ENCODE results near the gene MARCKS. TPM values are rescaled to one million over a fixed set of nuclear protein-coding genes. Genes with fewer than 3 reads are reported as not detected.

The MARCKS gene
- total and polyA plus RNA-seq, 7 experiments from 2014 or later = 0.05 to 31.6 (median 4.7) TPM; not detected in 2

GRCh38 chr6:113848280-113848679 is 8.9 kb upstream of the MARCKS start:
- ATAC-seq = no peak
- intact Hi-C loops (cut with micrococcal nuclease) = no loop called here
- ChIA-PET CTCF (no interaction called here), POLR2A (no interaction called here)
- H3K9me3 ChIP-seq (ENCODE audit: control insufficient read depth in 2 of 3, low read length in 3 of 3) = no peaks in the 10 kb centered on the region
- no peak overlapping the region for H3K27ac ChIP-seq (ENCODE audit: low read depth, low read length)
- Mint-ChIP-seq H3K4me1 (no peaks in the 10 kb centered on the region), H3K36me3 (no peaks in the 10 kb centered on the region), H3K4me3 (no peak overlapping the region), H3K27ac (no peak overlapping the region), H3K9me3 (peaks cover 0 to 4% (median 0%) of the 10 kb centered on the region in 11 donors), H3K27me3 (peaks cover 37 to 61% (median 49%) of the 10 kb centered on the region in 5 donors)
- H3K36me3 ChIP-seq (ENCODE audit: control insufficient read depth in 2 of 3, insufficient read depth in 3 of 3, low read length in 3 of 3) = no peaks in the 10 kb centered on the region
- DNase-seq = no peak
- no peak overlapping the region for H3K4me3 ChIP-seq (ENCODE audit: low read length)
- H3K27me3 ChIP-seq (ENCODE audit: control insufficient read depth in 2 of 2, insufficient read depth in 2 of 2, low read length in 2 of 2) = peaks cover 0 to 3% of the 10 kb centered on the region in 2 donors
- H3K4me1 ChIP-seq (ENCODE audit: control insufficient read depth in 2 of 2, insufficient read depth in 2 of 2, low read length in 2 of 2) = no peaks in the 10 kb centered on the region

DNA sequence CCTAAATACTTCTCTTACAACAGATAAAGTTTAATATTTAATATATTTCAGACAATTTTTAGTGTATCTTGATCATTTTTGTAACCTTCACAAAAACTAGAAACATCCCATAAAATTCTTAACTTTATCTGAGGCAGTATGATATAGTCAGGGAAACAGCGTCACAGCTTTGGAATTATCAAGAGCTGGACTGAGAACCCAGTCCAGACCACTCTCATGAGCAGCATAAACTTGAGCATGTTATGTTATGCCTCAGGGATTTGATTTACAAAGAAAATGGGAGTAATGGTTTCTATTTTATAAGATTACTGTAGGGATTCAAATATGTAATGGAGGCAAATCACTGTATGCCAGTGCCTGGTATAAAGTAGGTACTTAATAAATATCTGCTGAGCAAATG is 8.3 kb upstream of the MARCKS start:
- CTCF ChIA-PET = no interaction called here

GRCh38 chr6:113853252-113853651 is 3.9 kb upstream of the MARCKS start:
- ATAC-seq (no peak), DNase-seq (no peak)
- intact Hi-C loops (cut with micrococcal nuclease) = no loop called here
- peaks cover 0 to 3% (median 0%) of the 10 kb centered on the region in 5 donors for H3K36me3 Mint-ChIP-seq
- H3K9me3 Mint-ChIP-seq = peaks cover 0 to 11% (median 0%) of the 10 kb centered on the region in 11 donors
- H3K4me3 Mint-ChIP-seq = no peak overlapping the region
- ChIA-PET POLR2A (no interaction called here), CTCF (no interaction called here)
- H3K4me1 Mint-ChIP-seq = peaks cover 0 to 10% (median 0%) of the 10 kb centered on the region in 7 donors
- H3K27me3 Mint-ChIP-seq = peaks cover 34 to 46% (median 40%) of the 10 kb centered on the region in 5 donors
- H3K4me3 ChIP-seq (ENCODE audit: low read length) = no peak overlapping the region
- H3K27me3 ChIP-seq (ENCODE audit: control insufficient read depth in 2 of 2, insufficient read depth in 2 of 2, low read length in 2 of 2) = peaks cover 12 to 33% of the 10 kb centered on the region in 2 donors
- H3K27ac Mint-ChIP-seq = no peak overlapping the region
- no peaks in the 10 kb centered on the region for H3K9me3 ChIP-seq (ENCODE audit: control insufficient read depth in 2 of 3, low read length in 3 of 3)
- H3K4me1 ChIP-seq (ENCODE audit: control insufficient read depth in 2 of 2, insufficient read depth in 2 of 2, low read length in 2 of 2) = peaks cover 10 to 30% of the 10 kb centered on the region in 2 donors
- no peaks in the 10 kb centered on the region for H3K36me3 ChIP-seq (ENCODE audit: control insufficient read depth in 2 of 3, insufficient read depth in 3 of 3, low read length in 3 of 3)
- no peak overlapping the region for H3K27ac ChIP-seq (ENCODE audit: low read depth, low read length)

More for the DNA sequence above, 8.3 kb upstream of the MARCKS start:
- peaks cover 43 to 65% (median 53%) of the 10 kb centered on the region in 5 donors for H3K27me3 Mint-ChIP-seq
- H3K27ac Mint-ChIP-seq = no peak overlapping the region
- DNase-seq (no peak), ATAC-seq (no peak)
- intact Hi-C loops (cut with micrococcal nuclease) = no loop called here
- H3K36me3 Mint-ChIP-seq = no peaks in the 10 kb centered on the region
- POLR2A ChIA-PET = no interaction called here
- no peaks in the 10 kb centered on the region for H3K27me3 ChIP-seq (ENCODE audit: control insufficient read depth in 2 of 2, insufficient read depth in 2 of 2, low read length in 2 of 2)
- no peaks in the 10 kb centered on the region for H3K9me3 ChIP-seq (ENCODE audit: control insufficient read depth in 2 of 3, low read length in 3 of 3)
- H3K36me3 ChIP-seq (ENCODE audit: control insufficient read depth in 2 of 3, insufficient read depth in 3 of 3, low read length in 3 of 3) = no peaks in the 10 kb centered on the region
- H3K27ac ChIP-seq (ENCODE audit: low read depth, low read length) = no peak overlapping the region
- H3K4me1 ChIP-seq (ENCODE audit: control insufficient read depth in 2 of 2, insufficient read depth in 2 of 2, low read length in 2 of 2) = no peaks in the 10 kb centered on the region
- H3K4me1 Mint-ChIP-seq = no peaks in the 10 kb centered on the region
- no peak overlapping the region for H3K4me3 ChIP-seq (ENCODE audit: low read length)
- peaks cover 0 to 4% (median 0%) of the 10 kb centered on the region in 11 donors for H3K9me3 Mint-ChIP-seq
- no peak overlapping the region for H3K4me3 Mint-ChIP-seq

- DNase-seq = peak in 5 of 9 donors; percentile 0 to 38 (median 8)
- ATAC-seq = peak; percentile 28
- POLR2A ChIA-PET = no interaction called here
Measured at GRCh38 chr6:113854531-113855499, 2.3 kb upstream of the MARCKS start.

DNA sequence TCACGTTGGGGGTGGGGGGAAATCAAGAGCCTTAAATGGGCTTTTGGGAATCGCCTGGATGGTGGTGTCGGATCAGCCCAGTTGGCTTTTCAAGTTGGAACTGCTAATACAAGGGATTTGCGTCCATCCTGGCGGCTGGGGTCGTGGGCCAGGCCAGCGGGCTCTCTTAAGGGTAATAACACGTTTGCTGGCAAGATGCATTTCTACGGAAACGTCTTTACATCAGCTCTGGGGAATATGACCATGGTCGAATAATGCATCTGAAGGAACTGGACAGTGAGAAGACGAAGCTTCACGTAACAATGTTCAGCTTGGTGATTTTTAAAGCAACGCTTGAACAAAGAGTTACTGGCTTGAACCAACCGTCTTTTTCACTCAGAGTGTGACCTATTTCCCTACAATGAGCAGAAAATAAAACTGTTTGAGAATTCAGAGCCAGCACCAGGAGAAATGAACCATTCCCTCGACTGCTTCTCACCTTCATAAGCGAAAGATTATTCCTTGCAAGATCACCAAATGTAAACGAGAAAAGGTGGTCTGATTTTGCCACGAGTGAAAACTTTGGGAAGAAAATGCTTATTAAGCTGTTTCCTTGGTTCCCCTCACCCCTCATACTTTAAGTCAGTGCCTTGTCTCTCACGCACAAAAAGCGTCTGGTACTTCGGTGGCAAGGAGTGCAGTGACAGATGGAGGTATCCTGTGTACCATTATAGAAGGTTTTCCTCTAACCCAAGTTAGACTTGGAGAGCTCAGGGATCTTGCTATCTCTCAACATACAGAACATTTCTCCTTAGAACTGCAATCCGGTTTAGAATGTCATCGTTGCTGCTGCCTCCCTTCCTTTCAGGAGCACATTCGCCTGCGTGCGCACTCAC is 1.4 kb upstream of the MARCKS start:
- ChIA-PET CTCF (no interaction called here), POLR2A (no interaction called here)
- Mint-ChIP-seq H3K4me3 (no peak overlapping the region), H3K4me1 (peaks cover 3 to 14% (median 7%) of the 10 kb centered on the region in 7 donors), H3K27me3 (peaks cover 34 to 40% (median 37%) of the 10 kb centered on the region in 5 donors), H3K36me3 (peaks cover 0 to 6% (median 2%) of the 10 kb centered on the region in 5 donors), H3K9me3 (peaks cover 0 to 14% (median 3%) of the 10 kb centered on the region in 11 donors), H3K27ac (peak overlapping the region in 2 of 9 donors; percentile 15 to 27)
- Histone ChIP-seq H3K4me3 (ENCODE audit: low read length) (peak overlapping the region; percentile 64), H3K4me1 (ENCODE audit: control insufficient read depth in 2 of 2, insufficient read depth in 2 of 2, low read length in 2 of 2) (peaks cover 18 to 40% of the 10 kb centered on the region in 2 donors), H3K27me3 (ENCODE audit: control insufficient read depth in 2 of 2, insufficient read depth in 2 of 2, low read length in 2 of 2) (peaks cover 15 to 44% of the 10 kb centered on the region in 2 donors), H3K36me3 (ENCODE audit: control insufficient read depth in 2 of 3, insufficient read depth in 3 of 3, low read length in 3 of 3) (no peaks in the 10 kb centered on the region), H3K9me3 (ENCODE audit: control insufficient read depth in 2 of 3, low read length in 3 of 3) (no peaks in the 10 kb centered on the region), H3K27ac (ENCODE audit: low read depth, low read length) (no peak overlapping the region)
- ATAC-seq (no peak), DNase-seq (peak in 3 of 9 donors; percentile 0 to 21 (median 1))
- intact Hi-C loops (cut with micrococcal nuclease) = loop anchor here (2.0 to 5.0 kb wide), 2 partner anchors 115 to 1568 kb away; partner anchors contain the start of gene HDAC2 (in 1 of the 2)

More at GRCh38 chr6:113854531-113855499, 2.3 kb upstream of the MARCKS start:
- Histone ChIP-seq H3K36me3 (ENCODE audit: control insufficient read depth in 2 of 3, insufficient read depth in 3 of 3, low read length in 3 of 3) (no peaks in the 10 kb centered on the region), H3K4me1 (ENCODE audit: control insufficient read depth in 2 of 2, insufficient read depth in 2 of 2, low read length in 2 of 2) (peaks cover 18 to 40% of the 10 kb centered on the region in 2 donors), H3K27ac (ENCODE audit: low read depth, low read length) (no peak overlapping the region), H3K27me3 (ENCODE audit: control insufficient read depth in 2 of 2, insufficient read depth in 2 of 2, low read length in 2 of 2) (peaks cover 15 to 44% of the 10 kb centered on the region in 2 donors), H3K4me3 (ENCODE audit: low read length) (no peak overlapping the region), H3K9me3 (ENCODE audit: control insufficient read depth in 2 of 3, low read length in 3 of 3) (no peaks in the 10 kb centered on the region)
- Mint-ChIP-seq H3K27me3 (peaks cover 31 to 39% (median 37%) of the 10 kb centered on the region in 5 donors), H3K4me3 (peak overlapping the region in 6 of 10 donors; percentile 16 to 49 (median 39)), H3K9me3 (peaks cover 0 to 11% (median 0%) of the 10 kb centered on the region in 11 donors), H3K36me3 (peaks cover 0 to 3% (median 0%) of the 10 kb centered on the region in 5 donors), H3K4me1 (peaks cover 0 to 14% (median 4%) of the 10 kb centered on the region in 7 donors), H3K27ac (peak overlapping the region in 2 of 9 donors; percentile 27 to 73)
- intact Hi-C loops (cut with micrococcal nuclease) = loop anchor here in 1 of 2 donors (5.0 kb wide), 1 partner anchor 1568 kb away; no protein-coding TSS in a partner anchor
- CTCF ChIA-PET = no interaction called here

DNA sequence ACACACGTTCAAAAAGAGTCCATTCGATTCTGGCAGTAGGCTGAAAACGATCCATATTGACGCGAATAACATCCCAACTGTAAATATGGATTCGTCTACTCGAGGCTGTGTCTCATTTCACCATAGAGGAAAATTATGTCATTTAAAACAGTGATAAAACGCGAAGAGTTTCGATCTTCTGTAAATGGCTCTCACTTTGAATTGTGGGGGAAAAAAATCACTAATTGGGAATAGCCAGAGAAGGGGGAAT is 845 bp upstream of the MARCKS start:
- intact Hi-C loops (cut with micrococcal nuclease) = loop anchor here (2.0 to 5.0 kb wide), 2 partner anchors 115 to 1569 kb away; partner anchors contain the start of gene HDAC2 (in 1 of the 2)
- ChIA-PET POLR2A (no interaction called here), CTCF (no interaction called here)
- H3K9me3 ChIP-seq (ENCODE audit: control insufficient read depth in 2 of 3, low read length in 3 of 3) = no peaks in the 10 kb centered on the region
- H3K9me3 Mint-ChIP-seq = peaks cover 0 to 15% (median 4%) of the 10 kb centered on the region in 11 donors
- H3K4me3 Mint-ChIP-seq = no peak overlapping the region
- DNase-seq = no peak
- ATAC-seq = no peak
- H3K27me3 ChIP-seq (ENCODE audit: control insufficient read depth in 2 of 2, insufficient read depth in 2 of 2, low read length in 2 of 2) = peaks cover 15 to 44% of the 10 kb centered on the region in 2 donors
- H3K27me3 Mint-ChIP-seq = peaks cover 35 to 38% (median 37%) of the 10 kb centered on the region in 5 donors
- H3K36me3 ChIP-seq (ENCODE audit: control insufficient read depth in 2 of 3, insufficient read depth in 3 of 3, low read length in 3 of 3) = no peaks in the 10 kb centered on the region
- peaks cover 18 to 40% of the 10 kb centered on the region in 2 donors for H3K4me1 ChIP-seq (ENCODE audit: control insufficient read depth in 2 of 2, insufficient read depth in 2 of 2, low read length in 2 of 2)
- H3K4me3 ChIP-seq (ENCODE audit: low read length) = peak overlapping the region; percentile 64
- peaks cover 0 to 8% (median 2%) of the 10 kb centered on the region in 5 donors for H3K36me3 Mint-ChIP-seq
- no peak overlapping the region for H3K27ac Mint-ChIP-seq
- H3K27ac ChIP-seq (ENCODE audit: low read depth, low read length) = no peak overlapping the region
- H3K4me1 Mint-ChIP-seq = peaks cover 5 to 14% (median 9%) of the 10 kb centered on the region in 7 donors

Measured in naive thymus-derived CD4-positive, alpha-beta T cell (primary cell).